CD14-positive monocyte (primary cell): ENCODE data around the gene EML6. TPM values are rescaled to one million over a fixed set of nuclear protein-coding genes. Genes with fewer than 3 reads are reported as not detected.

Experiments
- DNase-seq, 3 donors: peaks; one replicate each; pipeline ENCODE4 v3.0.0-alpha.2; 2011 to 2022
- H2AFZ ChIP-seq: 2 replicates; pipeline ENCODE4 v1.6.0; 2012; ENCODE audit warnings: mild to moderate bottlenecking, low read depth, low read length, inconsistent platforms; ENCODE audit not compliant: insufficient read depth, poor library complexity, severe bottlenecking
- H3K27ac ChIP-seq, 2 donors: 1 replicate in 1 of 2; 2 replicates in 1 of 2; pipeline ENCODE4 v1.5.1; 2012 to 2013; ENCODE audit warnings: low read length in 2 of 2, control low read depth in 1 of 2, inconsistent platforms in 1 of 2, low read depth in 1 of 2, mild to moderate bottlenecking in 1 of 2
- H3K27me3 ChIP-seq, 2 donors: one replicate each; pipeline versions ENCODE4 v1.6.0 to v1.6.1; 2011 to 2013; ENCODE audit warnings: low read length in 2 of 2; ENCODE audit not compliant: control insufficient read depth in 2 of 2, insufficient read depth in 2 of 2
- H3K36me3 ChIP-seq, 2 donors: replicated peaks in 1 of 2; 1 replicate in 1 of 2; 2 replicates in 1 of 2; pipeline versions ENCODE4 v1.5.1 to v1.6.1; 2012 to 2013; ENCODE audit warnings: low read length in 2 of 2, control low read depth in 1 of 2, inconsistent platforms in 1 of 2, mild to moderate bottlenecking in 1 of 2; ENCODE audit not compliant: insufficient read depth in 2 of 2, control insufficient read depth in 1 of 2
- H3K4me1 ChIP-seq, 2 donors: 1 replicate in 1 of 2; 2 replicates in 1 of 2; pipeline versions ENCODE4 v1.5.1 to v1.6.1; 2012 to 2013; ENCODE audit warnings: low read length in 2 of 2, control low read depth in 1 of 2, inconsistent platforms in 1 of 2, mild to moderate bottlenecking in 1 of 2, moderate library complexity in 1 of 2; ENCODE audit not compliant: insufficient read depth in 2 of 2, control insufficient read depth in 1 of 2
- H3K4me2 ChIP-seq: replicated peaks from 2 replicates; pipeline ENCODE3; 2012; ENCODE audit warnings: low read length, moderate library complexity, mild to moderate bottlenecking; ENCODE audit not compliant: poor library complexity, severe bottlenecking; ENCODE audit errors: extremely low read depth
- H3K4me3 ChIP-seq, 3 experiments: fragments of 200-600 bp in 1 of 3; sonication (generic) in 1 of 3; replicated peaks in 1 of 3; 1 replicate in 2 of 3; 2 replicates in 1 of 3; pipeline ENCODE4 v1.5.1; 2011 to 2013; ENCODE audit warnings: low read length in 3 of 3, mild to moderate bottlenecking in 3 of 3, control low read depth in 2 of 3, low read depth in 2 of 3, inconsistent platforms in 1 of 3, moderate library complexity in 1 of 3
- H3K79me2 ChIP-seq: 2 replicates; pipeline ENCODE4 v1.6.0; 2012; ENCODE audit warnings: mild to moderate bottlenecking, control low read depth, inconsistent platforms, low read length, moderate library complexity; ENCODE audit not compliant: insufficient read depth
- H3K9ac ChIP-seq: 2 replicates; pipeline ENCODE4 v1.6.0; 2017; ENCODE audit warnings: low read length, mild to moderate bottlenecking; ENCODE audit not compliant: insufficient read depth, poor library complexity, severe bottlenecking
- H3K9me3 ChIP-seq, 2 donors: replicated peaks in 1 of 2; 1 replicate in 1 of 2; 2 replicates in 1 of 2; pipeline versions ENCODE4 v1.5.1 to v1.6.1; 2012 to 2013; ENCODE audit warnings: low read length in 2 of 2, control low read depth in 1 of 2; ENCODE audit not compliant: control insufficient read depth in 1 of 2, insufficient read depth in 1 of 2
- H4K20me1 ChIP-seq: 2 replicates; pipeline ENCODE4 v1.6.0; 2012; ENCODE audit warnings: mild to moderate bottlenecking, low read length, control low read depth, moderate library complexity; ENCODE audit not compliant: insufficient read depth
- H3K27ac Mint-ChIP-seq, 7 donors: one replicate each; pipeline ENCODE4 v1.8.0; 2020; ENCODE audit warnings: mild to moderate bottlenecking in 7 of 7, mixed read lengths in 7 of 7, moderate library complexity in 6 of 7, inconsistent platforms in 2 of 7
- H3K27me3 Mint-ChIP-seq, 3 donors: one replicate each; pipeline ENCODE4 v1.8.0; 2021 to 2022; ENCODE audit warnings: low read depth in 3 of 3, mild to moderate bottlenecking in 3 of 3, mixed read lengths in 3 of 3, moderate library complexity in 3 of 3, inconsistent platforms in 1 of 3
- H3K36me3 Mint-ChIP-seq, 2 donors: one replicate each; pipeline ENCODE4 v1.8.0; 2020; ENCODE audit warnings: mixed read lengths in 2 of 2, inconsistent platforms in 1 of 2, mild to moderate bottlenecking in 1 of 2
- H3K4me1 Mint-ChIP-seq: one replicate; pipeline ENCODE4 v1.8.0; 2020; ENCODE audit warnings: mild to moderate bottlenecking, mixed read lengths
- H3K4me3 Mint-ChIP-seq, 2 donors: one replicate each; pipeline ENCODE4 v1.8.0; 2020; ENCODE audit warnings: mild to moderate bottlenecking in 2 of 2, mixed read lengths in 2 of 2, moderate library complexity in 1 of 2
- H3K9me3 Mint-ChIP-seq, 7 donors: one replicate each; pipeline ENCODE4 v1.8.0; 2020 to 2022; ENCODE audit warnings: mixed read lengths in 7 of 7, mild to moderate bottlenecking in 6 of 7, moderate library complexity in 6 of 7, inconsistent platforms in 2 of 7
- WGBS: methylation state at CpG from one replicate; pipeline ENCODE4 v1.1.5; 2013; ENCODE audit warnings: missing lambda C conversion rate; ENCODE audit not compliant: insufficient coverage; 5-methylcytosine and 5-hydroxymethylcytosine counted together
- intact Hi-C, 2 donors: fragments of 100-400 bp; cut with micrococcal nuclease; formaldehyde crosslinking; loops; one replicate each; pipeline versions ENCODE4 v1.15.0 to v1.15.1; 2023
- polyA plus RNA-seq, 3 donors: library from polyadenylated mRNA; depleted of rRNA in 1 of 3; unstranded in 2 of 3; stranded (reverse) in 1 of 3; fragments of 300-500 nt in 2 of 3; fragments of >200 nt in 1 of 3; fragmentation: Illumina TruSeq in 2 of 3; gene quantifications; 1 replicate in 2 of 3; 2 replicates in 1 of 3; pipeline ENCODE4 v1.2.3, GENCODE V29; 2012 to 2021
- TF ChIP-seq, protein P1 (sequence below): fragments of 200-600 bp; IDR thresholded peaks from one replicate; pipeline ENCODE4 v1.8.0; 2022; ENCODE audit warnings: antibody characterized with exemption, mild to moderate bottlenecking

EML6 gene
- polyA plus RNA-seq, 3 donors: 0.79 TPM; not detected in 2

DNA sequence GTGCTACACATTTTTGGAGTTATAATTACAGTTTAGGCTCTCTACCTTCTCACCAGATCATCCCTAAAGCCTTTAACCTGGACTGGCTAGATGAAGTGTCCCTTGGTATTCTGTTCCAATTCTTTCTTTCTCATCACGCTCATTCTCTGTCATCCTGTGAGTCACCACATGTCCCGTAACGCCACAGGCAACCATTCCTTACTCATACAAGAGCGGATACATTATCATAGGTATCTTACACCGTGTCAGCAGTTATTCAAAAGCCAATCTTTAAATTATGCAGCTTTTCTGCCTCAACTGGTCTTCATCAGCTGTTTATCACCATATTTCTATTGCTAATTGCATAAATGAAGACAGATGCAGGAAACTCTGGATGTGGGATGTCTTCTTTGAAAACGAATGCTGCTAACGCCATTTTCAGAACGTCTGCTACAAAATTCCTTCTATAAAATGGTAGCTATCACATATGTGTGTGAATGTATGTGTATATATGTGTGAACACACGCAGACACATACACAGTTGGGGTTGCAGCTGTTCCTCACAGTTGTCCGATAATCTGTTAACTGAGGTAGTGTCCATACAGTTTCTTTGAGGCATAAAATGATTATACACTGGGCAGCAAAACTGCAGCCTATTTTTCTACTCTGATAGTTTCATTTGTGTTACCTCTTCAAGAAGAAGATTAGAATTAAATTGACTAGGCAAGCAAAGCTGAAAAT, 47.9 kb downstream of the EML6 start:
- H3K27me3 ChIP-seq: no peaks in the 10 kb centered on the region

DNA sequence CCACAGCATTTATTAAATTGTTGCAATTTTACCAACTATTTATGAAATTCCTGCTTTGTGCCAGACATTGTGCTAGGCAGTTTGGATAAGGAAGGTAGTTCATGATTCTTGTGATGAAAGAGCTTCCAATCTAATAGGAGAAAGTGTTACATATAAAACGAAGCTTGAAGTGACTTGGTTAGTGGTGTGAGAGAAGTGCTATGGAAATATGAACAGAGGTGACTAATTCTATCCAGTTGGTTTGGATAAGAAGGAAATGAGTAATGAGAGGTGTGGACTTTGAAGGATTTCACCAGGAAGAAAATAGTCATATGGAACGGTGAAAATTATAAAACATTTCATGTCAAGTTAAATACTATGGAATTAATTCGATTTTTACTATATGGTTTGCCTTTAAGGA, 48.6 kb downstream of the EML6 start:
- TF ChIP-seq, protein P1, sequence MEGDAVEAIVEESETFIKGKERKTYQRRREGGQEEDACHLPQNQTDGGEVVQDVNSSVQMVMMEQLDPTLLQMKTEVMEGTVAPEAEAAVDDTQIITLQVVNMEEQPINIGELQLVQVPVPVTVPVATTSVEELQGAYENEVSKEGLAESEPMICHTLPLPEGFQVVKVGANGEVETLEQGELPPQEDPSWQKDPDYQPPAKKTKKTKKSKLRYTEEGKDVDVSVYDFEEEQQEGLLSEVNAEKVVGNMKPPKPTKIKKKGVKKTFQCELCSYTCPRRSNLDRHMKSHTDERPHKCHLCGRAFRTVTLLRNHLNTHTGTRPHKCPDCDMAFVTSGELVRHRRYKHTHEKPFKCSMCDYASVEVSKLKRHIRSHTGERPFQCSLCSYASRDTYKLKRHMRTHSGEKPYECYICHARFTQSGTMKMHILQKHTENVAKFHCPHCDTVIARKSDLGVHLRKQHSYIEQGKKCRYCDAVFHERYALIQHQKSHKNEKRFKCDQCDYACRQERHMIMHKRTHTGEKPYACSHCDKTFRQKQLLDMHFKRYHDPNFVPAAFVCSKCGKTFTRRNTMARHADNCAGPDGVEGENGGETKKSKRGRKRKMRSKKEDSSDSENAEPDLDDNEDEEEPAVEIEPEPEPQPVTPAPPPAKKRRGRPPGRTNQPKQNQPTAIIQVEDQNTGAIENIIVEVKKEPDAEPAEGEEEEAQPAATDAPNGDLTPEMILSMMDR: no peak
- Histone ChIP-seq H3K27me3 (no peaks in the 10 kb centered on the region), H3K4me2 (no peak overlapping the region), H3K79me2 (no peaks in the 10 kb centered on the region), H3K4me3 (no peak overlapping the region), H3K4me1 (no peaks in the 10 kb centered on the region), H3K9me3 (peaks cover 8 to 10% of the 10 kb centered on the region in 2 donors), H3K36me3 (no peaks in the 10 kb centered on the region), H2AFZ (no peak overlapping the region), H3K9ac (no peak overlapping the region), H3K27ac (no peak overlapping the region), H4K20me1 (no peaks in the 10 kb centered on the region)
- H3K9me3 Mint-ChIP-seq: peaks cover 10 to 18% (median 14%) of the 10 kb centered on the region in 7 donors
- peaks cover 0 to 2% (median 0%) of the 10 kb centered on the region in 3 donors for H3K27me3 Mint-ChIP-seq
- 83% methylated on average over 1 of the region's 3 CpGs for WGBS
- no peak overlapping the region for H3K4me3 Mint-ChIP-seq
- DNase-seq: no peak
- intact Hi-C loops: no loop called here
- peaks cover 2% of the 10 kb centered on the region for H3K4me1 Mint-ChIP-seq
- H3K27ac Mint-ChIP-seq: no peak overlapping the region
- H3K36me3 Mint-ChIP-seq: no peaks in the 10 kb centered on the region

More for the DNA sequence above, 47.9 kb downstream of the EML6 start:
- no peaks in the 10 kb centered on the region for H4K20me1 ChIP-seq
- H3K79me2 ChIP-seq: no peaks in the 10 kb centered on the region
- no peak for DNase-seq
- Mint-ChIP-seq H3K27me3 (peaks cover 0 to 2% (median 0%) of the 10 kb centered on the region in 3 donors), H3K9me3 (peaks cover 7 to 15% (median 11%) of the 10 kb centered on the region in 7 donors), H3K36me3 (no peaks in the 10 kb centered on the region), H3K27ac (no peak overlapping the region), H3K4me3 (no peak overlapping the region), H3K4me1 (peaks cover 2% of the 10 kb centered on the region)
- intact Hi-C loops: no loop called here
- no peak overlapping the region for H2AFZ ChIP-seq
- TF ChIP-seq, protein P1: no peak
- H3K4me3 ChIP-seq: no peak overlapping the region
- no peaks in the 10 kb centered on the region for H3K4me1 ChIP-seq
- H3K36me3 ChIP-seq: no peaks in the 10 kb centered on the region
- H3K9ac ChIP-seq: no peak overlapping the region
- H3K9me3 ChIP-seq: peaks cover 8 to 10% of the 10 kb centered on the region in 2 donors
- WGBS: 97% methylated on average over 3 of the region's 10 CpGs
- H3K4me2 ChIP-seq: no peak overlapping the region
- no peak overlapping the region for H3K27ac ChIP-seq
